ENCODE data around the gene HVCN1.

HVCN1 gene

DNA sequence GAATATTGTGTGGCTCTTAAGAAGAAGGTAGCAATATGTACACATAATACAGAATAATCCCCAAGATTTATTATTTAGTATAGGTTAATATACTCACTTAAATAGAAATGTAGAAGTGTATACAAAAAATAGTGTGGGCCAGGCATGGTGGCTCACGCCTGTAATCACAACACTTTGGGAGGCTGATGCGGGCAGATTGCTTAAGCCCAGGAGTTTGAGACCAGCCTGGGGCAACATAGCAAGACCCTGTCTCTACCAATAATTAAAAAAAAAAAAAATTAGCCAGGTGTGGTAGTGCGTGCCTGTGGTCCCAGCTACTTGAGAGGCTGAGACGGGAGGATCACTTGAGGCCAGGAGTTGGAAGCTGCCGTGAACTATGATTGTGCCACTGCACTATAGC, 15.3 kb upstream of the HVCN1 start:
- H4K20me1 ChIP-seq (ENCODE audit: insufficient read depth, low read length), result no peaks in the 10 kb centered on the region
- TF ChIP-seq, protein P1, sequence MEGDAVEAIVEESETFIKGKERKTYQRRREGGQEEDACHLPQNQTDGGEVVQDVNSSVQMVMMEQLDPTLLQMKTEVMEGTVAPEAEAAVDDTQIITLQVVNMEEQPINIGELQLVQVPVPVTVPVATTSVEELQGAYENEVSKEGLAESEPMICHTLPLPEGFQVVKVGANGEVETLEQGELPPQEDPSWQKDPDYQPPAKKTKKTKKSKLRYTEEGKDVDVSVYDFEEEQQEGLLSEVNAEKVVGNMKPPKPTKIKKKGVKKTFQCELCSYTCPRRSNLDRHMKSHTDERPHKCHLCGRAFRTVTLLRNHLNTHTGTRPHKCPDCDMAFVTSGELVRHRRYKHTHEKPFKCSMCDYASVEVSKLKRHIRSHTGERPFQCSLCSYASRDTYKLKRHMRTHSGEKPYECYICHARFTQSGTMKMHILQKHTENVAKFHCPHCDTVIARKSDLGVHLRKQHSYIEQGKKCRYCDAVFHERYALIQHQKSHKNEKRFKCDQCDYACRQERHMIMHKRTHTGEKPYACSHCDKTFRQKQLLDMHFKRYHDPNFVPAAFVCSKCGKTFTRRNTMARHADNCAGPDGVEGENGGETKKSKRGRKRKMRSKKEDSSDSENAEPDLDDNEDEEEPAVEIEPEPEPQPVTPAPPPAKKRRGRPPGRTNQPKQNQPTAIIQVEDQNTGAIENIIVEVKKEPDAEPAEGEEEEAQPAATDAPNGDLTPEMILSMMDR (IDR thresholded peaks at IDR 0.05; ENCODE audit: low read length), result no peak
- TF ChIP-seq EZH2 (IDR thresholded peaks at IDR 0.05; ENCODE audit: borderline replicate concordance, low read length), result no peak
- no peaks in the 10 kb centered on the region for H3K79me2 ChIP-seq (ENCODE audit: insufficient read depth, low read length)
- no peaks in the 10 kb centered on the region for H3K27me3 ChIP-seq (ENCODE audit: insufficient read depth, low read length)
- H3K9me2 ChIP-seq (ENCODE audit: low read depth, low read length), result no peaks in the 10 kb centered on the region
- no peaks in the 10 kb centered on the region for H3F3A ChIP-seq (ENCODE audit: insufficient read depth, low read length)
- H3K4me3 ChIP-seq (ENCODE audit: low read depth, low read length, poor library complexity, severe bottlenecking), result no peak overlapping the region
- H3K9ac ChIP-seq (ENCODE audit: low read length), result no peak overlapping the region
- H3K36me3 ChIP-seq (ENCODE audit: insufficient read depth, low read length), result no peaks in the 10 kb centered on the region; the same call in 1 of the 2 replicates
- no peak overlapping the region for H2AFZ ChIP-seq (ENCODE audit: low read length)
- H3K4me1 ChIP-seq (ENCODE audit: insufficient read depth, low read length, severe bottlenecking), result peaks cover 17% of the 10 kb centered on the region
- no peaks in the 10 kb centered on the region for H3K9me3 ChIP-seq (ENCODE audit: low read length)
- no peak overlapping the region for H3K27ac ChIP-seq (ENCODE audit: low read depth, low read length, poor library complexity, severe bottlenecking)
- no peak overlapping the region for H3K4me2 ChIP-seq (ENCODE audit: low read length)

DNA sequence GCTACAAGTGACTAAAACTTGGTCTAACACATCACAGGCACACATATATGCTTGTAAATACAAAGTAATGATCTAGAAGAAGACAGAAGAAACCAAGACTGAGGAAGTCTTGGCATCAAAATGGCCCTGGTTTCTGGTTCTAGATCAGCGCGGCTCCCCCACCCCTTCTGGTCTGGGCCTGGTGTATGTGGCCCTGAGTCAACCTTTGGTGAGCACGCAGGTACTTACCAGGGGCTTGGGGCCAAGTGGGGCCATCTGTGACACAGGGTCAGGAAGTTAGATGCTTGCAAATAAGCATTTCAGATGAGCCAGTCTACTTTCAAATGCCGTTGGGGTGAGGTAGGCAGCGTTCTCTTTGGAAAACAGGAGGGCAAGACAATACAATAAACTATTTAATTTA, 13.2 kb upstream of the HVCN1 start:
- TF ChIP-seq, protein P1 (IDR thresholded peaks at IDR 0.05; ENCODE audit: low read length), result no peak
- no peak for TF ChIP-seq EZH2 (IDR thresholded peaks at IDR 0.05; ENCODE audit: borderline replicate concordance, low read length)
- H3K79me2 ChIP-seq (ENCODE audit: insufficient read depth, low read length), result no peaks in the 10 kb centered on the region
- H3F3A ChIP-seq (ENCODE audit: insufficient read depth, low read length), result no peaks in the 10 kb centered on the region
- no peak overlapping the region for H2AFZ ChIP-seq (ENCODE audit: low read length)
- no peak overlapping the region for H3K27ac ChIP-seq (ENCODE audit: low read depth, low read length, poor library complexity, severe bottlenecking)
- H3K9me2 ChIP-seq (ENCODE audit: low read depth, low read length), result no peaks in the 10 kb centered on the region
- no peak overlapping the region for H3K4me2 ChIP-seq (ENCODE audit: low read length)
- no peaks in the 10 kb centered on the region for H3K9me3 ChIP-seq (ENCODE audit: low read length)
- no peaks in the 10 kb centered on the region for H4K20me1 ChIP-seq (ENCODE audit: insufficient read depth, low read length)
- no peak overlapping the region for H3K4me3 ChIP-seq (ENCODE audit: low read depth, low read length, poor library complexity, severe bottlenecking)
- peaks cover 28% of the 10 kb centered on the region for H3K4me1 ChIP-seq (ENCODE audit: insufficient read depth, low read length, severe bottlenecking)
- no peaks in the 10 kb centered on the region for H3K36me3 ChIP-seq (ENCODE audit: insufficient read depth, low read length)
- no peak overlapping the region for H3K9ac ChIP-seq (ENCODE audit: low read length)
- H3K27me3 ChIP-seq (ENCODE audit: insufficient read depth, low read length), result no peaks in the 10 kb centered on the region

DNA sequence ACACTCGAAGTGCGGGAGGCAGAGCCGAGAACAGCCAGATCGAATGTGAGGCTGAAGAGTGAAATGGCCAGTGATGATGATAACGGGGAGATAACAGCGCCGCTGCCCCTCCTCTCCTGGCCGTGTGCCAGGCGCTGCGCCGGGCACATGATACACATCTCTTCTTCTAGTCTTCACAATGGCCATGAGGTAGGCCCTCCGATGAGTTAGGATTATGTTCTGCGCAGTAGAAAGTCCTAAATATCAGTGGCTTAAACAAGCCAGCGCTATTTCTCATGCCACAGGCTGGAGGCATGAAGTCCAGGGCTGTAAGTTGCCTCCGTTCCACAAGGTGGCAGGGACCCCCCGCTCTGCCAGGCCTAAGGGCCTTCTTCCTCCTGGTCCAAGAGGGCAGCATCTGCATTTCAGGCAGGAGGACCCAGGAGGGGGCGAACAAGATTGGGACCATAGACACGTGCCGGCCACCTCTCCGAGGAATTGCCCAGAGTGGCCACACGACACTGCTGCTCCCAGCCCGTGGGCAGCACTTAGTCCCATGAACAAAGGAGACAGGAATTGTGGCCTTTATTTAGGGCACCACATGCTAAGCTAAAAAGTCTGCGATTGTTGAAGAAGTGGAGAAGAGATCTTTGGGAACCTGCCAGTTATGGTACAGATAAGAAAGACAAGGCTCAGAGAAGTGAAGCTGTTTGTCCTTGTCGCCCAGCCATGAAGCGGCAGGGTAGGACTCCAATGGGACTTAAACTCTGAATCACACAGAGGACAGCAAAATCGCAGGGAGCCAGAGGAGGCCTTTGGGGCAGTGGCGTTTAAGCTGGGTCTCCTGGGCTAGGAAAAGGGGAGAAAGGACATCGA, 10.9 kb upstream of the HVCN1 start:
- no peak for TF ChIP-seq EZH2 (IDR thresholded peaks at IDR 0.05; ENCODE audit: borderline replicate concordance, low read length)
- TF ChIP-seq, protein P1 (IDR thresholded peaks at IDR 0.05; ENCODE audit: low read length), result no peak; the same call in 1 of the 2 replicates
- Histone ChIP-seq H3K36me3 (ENCODE audit: insufficient read depth, low read length) (no peaks in the 10 kb centered on the region), H3F3A (ENCODE audit: insufficient read depth, low read length) (no peaks in the 10 kb centered on the region), H3K4me2 (ENCODE audit: low read length) (no peak overlapping the region), H3K4me3 (ENCODE audit: low read depth, low read length, poor library complexity, severe bottlenecking) (no peak overlapping the region), H3K4me1 (ENCODE audit: insufficient read depth, low read length, severe bottlenecking) (peaks cover 16% of the 10 kb centered on the region), H3K79me2 (ENCODE audit: insufficient read depth, low read length) (no peaks in the 10 kb centered on the region), H4K20me1 (ENCODE audit: insufficient read depth, low read length) (no peaks in the 10 kb centered on the region), H2AFZ (ENCODE audit: low read length) (no peak overlapping the region), H3K9me2 (ENCODE audit: low read depth, low read length) (no peaks in the 10 kb centered on the region), H3K27me3 (ENCODE audit: insufficient read depth, low read length) (no peaks in the 10 kb centered on the region), H3K9ac (ENCODE audit: low read length) (no peak overlapping the region), H3K27ac (ENCODE audit: low read depth, low read length, poor library complexity, severe bottlenecking) (no peak overlapping the region), H3K9me3 (ENCODE audit: low read length) (no peaks in the 10 kb centered on the region)
